ENCODE measurements around the gene SUPT3H. TPM values are rescaled to one million over a fixed set of nuclear protein-coding genes. Genes with fewer than 3 reads are reported as not detected.
A peak's percentile ranks its signal among the peaks of the same experiment; 100 is the strongest.
"Not testable (repeated sequence)": the region's sequence is repeated elsewhere in the genome, so short reads cannot be mapped to it uniquely, and the experiment has no call there.

SUPT3H gene
- total RNA-seq, 1 donor from 2014 or later, result 13.3 TPM

DNA sequence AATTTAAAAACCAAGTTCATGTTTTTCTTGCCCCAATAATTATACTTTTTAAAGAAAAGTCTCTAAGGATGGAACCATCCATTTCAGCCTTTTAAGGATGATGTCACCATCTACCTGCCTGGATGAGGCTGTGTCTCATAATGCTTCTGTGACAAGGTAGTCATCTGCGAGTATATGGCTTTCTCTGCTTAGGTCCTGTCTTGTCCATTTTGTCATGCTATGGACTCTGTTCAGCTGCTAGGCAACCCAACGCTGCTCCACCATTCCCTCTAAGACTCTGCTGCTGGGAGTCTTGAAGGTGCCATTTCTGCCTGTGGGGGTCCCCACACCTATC is 509.4 kb downstream of the SUPT3H start:
- H3K4me1 Mint-ChIP-seq (ENCODE audit: low read depth), result no peaks in the 10 kb centered on the region
- H3K9me3 Mint-ChIP-seq (ENCODE audit: low read depth), result peaks cover 11% of the 10 kb centered on the region
- DNase-seq (ENCODE audit: low spot score), result no peak
- H3K36me3 Mint-ChIP-seq (ENCODE audit: low read depth), result peaks cover 10% of the 10 kb centered on the region
- H3K27me3 Mint-ChIP-seq (ENCODE audit: low read depth), result no peaks in the 10 kb centered on the region
- H3K27ac Mint-ChIP-seq (ENCODE audit: unreplicated experiment), result no peak overlapping the region
- TF ChIP-seq, protein P1, sequence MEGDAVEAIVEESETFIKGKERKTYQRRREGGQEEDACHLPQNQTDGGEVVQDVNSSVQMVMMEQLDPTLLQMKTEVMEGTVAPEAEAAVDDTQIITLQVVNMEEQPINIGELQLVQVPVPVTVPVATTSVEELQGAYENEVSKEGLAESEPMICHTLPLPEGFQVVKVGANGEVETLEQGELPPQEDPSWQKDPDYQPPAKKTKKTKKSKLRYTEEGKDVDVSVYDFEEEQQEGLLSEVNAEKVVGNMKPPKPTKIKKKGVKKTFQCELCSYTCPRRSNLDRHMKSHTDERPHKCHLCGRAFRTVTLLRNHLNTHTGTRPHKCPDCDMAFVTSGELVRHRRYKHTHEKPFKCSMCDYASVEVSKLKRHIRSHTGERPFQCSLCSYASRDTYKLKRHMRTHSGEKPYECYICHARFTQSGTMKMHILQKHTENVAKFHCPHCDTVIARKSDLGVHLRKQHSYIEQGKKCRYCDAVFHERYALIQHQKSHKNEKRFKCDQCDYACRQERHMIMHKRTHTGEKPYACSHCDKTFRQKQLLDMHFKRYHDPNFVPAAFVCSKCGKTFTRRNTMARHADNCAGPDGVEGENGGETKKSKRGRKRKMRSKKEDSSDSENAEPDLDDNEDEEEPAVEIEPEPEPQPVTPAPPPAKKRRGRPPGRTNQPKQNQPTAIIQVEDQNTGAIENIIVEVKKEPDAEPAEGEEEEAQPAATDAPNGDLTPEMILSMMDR (IDR thresholded peaks at IDR 0.05), result no peak
- no peak overlapping the region for H3K4me3 Mint-ChIP-seq (ENCODE audit: unreplicated experiment)

DNA sequence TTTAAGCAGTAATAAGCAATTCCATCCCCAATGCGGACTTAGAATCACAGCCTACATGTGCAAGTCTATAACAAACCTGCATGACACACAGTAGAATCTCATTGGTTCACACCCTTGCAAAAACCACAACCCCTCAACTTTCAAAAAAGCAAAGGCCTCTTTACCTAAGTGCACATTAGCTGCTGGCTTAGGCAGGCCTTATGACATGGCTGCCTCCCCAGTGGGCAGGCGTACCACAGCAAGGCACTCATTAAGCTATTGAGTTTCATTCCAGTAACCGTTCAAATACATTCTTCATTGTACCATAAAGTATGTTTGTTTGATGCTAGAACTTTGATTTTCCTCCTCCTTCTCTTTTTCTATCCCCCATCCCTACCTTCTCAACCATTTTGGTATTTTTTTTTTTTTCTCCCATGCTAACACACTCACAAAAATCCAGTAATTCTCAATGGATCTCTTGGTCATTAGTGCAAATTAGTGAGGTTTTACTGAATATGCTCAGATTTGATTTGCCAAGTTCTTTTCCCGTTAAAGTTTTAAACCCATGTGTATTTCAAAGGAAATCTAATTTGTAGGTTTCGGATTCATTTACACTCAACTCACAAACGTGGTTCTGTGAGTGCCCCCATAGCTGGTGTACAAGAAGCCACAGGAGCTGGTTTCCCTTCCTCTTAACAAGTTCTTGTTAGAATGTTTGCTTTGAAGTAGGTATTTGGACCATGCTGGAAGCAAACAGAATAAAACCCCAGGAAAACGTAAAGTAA is 510.0 kb downstream of the SUPT3H start:
- TF ChIP-seq, protein P1 (IDR thresholded peaks at IDR 0.05), result no peak
- H3K4me1 Mint-ChIP-seq (ENCODE audit: low read depth), result no peaks in the 10 kb centered on the region
- no peak overlapping the region for H3K27ac Mint-ChIP-seq (ENCODE audit: unreplicated experiment)
- peaks cover 10% of the 10 kb centered on the region for H3K36me3 Mint-ChIP-seq (ENCODE audit: low read depth)
- DNase-seq (ENCODE audit: low spot score), result no peak
- peaks cover 11% of the 10 kb centered on the region for H3K9me3 Mint-ChIP-seq (ENCODE audit: low read depth)
- no peak overlapping the region for H3K4me3 Mint-ChIP-seq (ENCODE audit: unreplicated experiment)
- no peaks in the 10 kb centered on the region for H3K27me3 Mint-ChIP-seq (ENCODE audit: low read depth)

DNA sequence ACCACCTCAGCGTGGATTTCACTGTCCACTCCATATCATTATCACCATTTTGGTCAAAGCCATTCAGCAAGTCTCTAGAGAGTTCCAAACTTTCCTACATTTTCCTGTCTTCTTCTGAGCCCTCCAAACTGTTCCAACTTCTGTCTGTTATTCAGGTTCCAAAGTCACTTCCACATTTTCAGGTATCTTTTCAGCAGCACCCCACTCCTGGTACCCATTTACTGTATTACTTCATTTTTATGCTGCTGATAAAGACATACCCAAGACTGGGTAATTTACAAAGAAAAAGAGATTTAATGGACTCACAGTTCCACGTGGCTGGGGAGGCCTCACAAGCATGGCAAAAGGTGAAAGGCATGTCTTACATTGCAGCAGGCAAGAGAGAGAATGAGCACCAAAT is 512.5 kb downstream of the SUPT3H start:
- H3K4me1 Mint-ChIP-seq (ENCODE audit: low read depth); DNase-seq (ENCODE audit: low spot score); H3K27me3 Mint-ChIP-seq (ENCODE audit: low read depth); H3K4me3 Mint-ChIP-seq (ENCODE audit: unreplicated experiment); H3K27ac Mint-ChIP-seq (ENCODE audit: unreplicated experiment); H3K36me3 Mint-ChIP-seq (ENCODE audit: low read depth): not testable (repeated sequence)
- peaks cover 11% of the 10 kb centered on the region for H3K9me3 Mint-ChIP-seq (ENCODE audit: low read depth)

DNA sequence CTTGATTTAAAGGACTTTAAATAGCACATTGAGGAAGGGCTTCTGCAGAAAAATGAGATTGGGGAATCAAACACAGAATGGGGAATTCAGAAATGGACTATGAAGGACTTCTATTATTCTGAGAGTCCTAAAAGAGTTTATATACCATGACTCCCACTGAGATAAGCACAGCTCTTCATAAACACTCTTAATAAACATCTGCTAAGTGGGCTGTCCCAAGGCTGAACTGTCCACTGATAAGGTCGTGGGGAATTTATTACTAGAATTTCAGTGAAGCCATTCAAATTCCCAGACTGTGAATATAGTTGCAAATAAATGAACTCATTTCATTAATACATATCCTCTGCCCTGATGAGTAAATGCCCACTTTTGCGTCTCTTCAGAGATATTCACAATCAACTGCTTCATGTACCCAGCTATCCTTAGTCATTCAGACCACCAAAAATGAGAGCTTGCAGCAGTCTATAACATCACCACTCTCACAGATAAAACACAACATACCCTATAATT is 517.8 kb downstream of the SUPT3H start:
- H3K27me3 Mint-ChIP-seq (ENCODE audit: low read depth), result no peaks in the 10 kb centered on the region
- no peak for DNase-seq (ENCODE audit: low spot score)
- H3K36me3 Mint-ChIP-seq (ENCODE audit: low read depth), result peaks cover 3% of the 10 kb centered on the region
- TF ChIP-seq, protein P1 (IDR thresholded peaks at IDR 0.05), result no peak
- no peak overlapping the region for H3K27ac Mint-ChIP-seq (ENCODE audit: unreplicated experiment)
- peaks cover 25% of the 10 kb centered on the region for H3K4me1 Mint-ChIP-seq (ENCODE audit: low read depth)
- peaks cover 2% of the 10 kb centered on the region for H3K9me3 Mint-ChIP-seq (ENCODE audit: low read depth)
- H3K4me3 Mint-ChIP-seq (ENCODE audit: unreplicated experiment), result no peak overlapping the region

DNA sequence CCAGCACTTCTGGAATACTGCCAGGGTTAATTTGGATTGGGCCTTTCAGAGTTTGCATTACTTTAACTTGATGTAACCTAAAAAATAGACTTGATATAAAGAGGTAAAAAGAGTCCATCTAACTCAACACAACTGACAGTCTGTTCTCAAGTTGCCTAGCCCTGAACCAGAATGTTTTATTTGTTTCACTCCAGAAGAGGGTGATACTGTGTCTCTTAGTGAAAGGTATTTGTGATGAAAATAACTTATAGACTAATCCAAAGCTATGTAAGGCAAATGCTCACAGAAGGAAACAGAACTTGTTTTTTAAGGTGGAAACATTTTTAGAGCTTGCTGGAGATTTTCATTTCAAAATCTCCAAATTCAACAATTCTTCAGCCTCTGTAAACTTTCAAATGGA is 518.7 kb downstream of the SUPT3H start:
- no peak overlapping the region for H3K27ac Mint-ChIP-seq (ENCODE audit: unreplicated experiment)
- TF ChIP-seq, protein P1 (IDR thresholded peaks at IDR 0.05), result peak; percentile 70
- DNase-seq (ENCODE audit: low spot score), result no peak
- H3K9me3 Mint-ChIP-seq (ENCODE audit: low read depth), result no peaks in the 10 kb centered on the region
- no peaks in the 10 kb centered on the region for H3K27me3 Mint-ChIP-seq (ENCODE audit: low read depth)
- H3K4me3 Mint-ChIP-seq (ENCODE audit: unreplicated experiment), result no peak overlapping the region
- peaks cover 2% of the 10 kb centered on the region for H3K36me3 Mint-ChIP-seq (ENCODE audit: low read depth)
- peaks cover 25% of the 10 kb centered on the region for H3K4me1 Mint-ChIP-seq (ENCODE audit: low read depth)

DNA sequence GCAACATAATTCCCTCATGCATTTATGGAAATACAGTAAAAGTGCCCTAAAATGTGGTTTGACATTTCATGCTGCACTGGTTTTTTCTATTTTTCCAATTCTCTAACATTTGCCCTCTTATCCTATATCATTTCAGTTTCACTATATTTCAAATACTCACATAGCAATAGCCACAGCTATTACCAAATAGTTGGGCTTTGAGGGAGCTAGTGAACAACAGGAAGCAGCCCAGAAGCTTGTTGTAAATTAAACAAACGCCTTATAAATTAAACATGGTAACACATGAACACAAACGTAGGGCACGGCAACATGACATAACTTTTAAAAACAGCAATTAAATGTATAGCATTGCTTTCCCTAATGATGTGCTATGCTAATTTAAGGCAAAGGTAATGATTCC is 521.3 kb downstream of the SUPT3H start:
- no peak overlapping the region for H3K27ac Mint-ChIP-seq (ENCODE audit: unreplicated experiment)
- peaks cover 25% of the 10 kb centered on the region for H3K4me1 Mint-ChIP-seq (ENCODE audit: low read depth)

More for the DNA sequence above, 521.3 kb downstream of the SUPT3H start:
- H3K27me3 Mint-ChIP-seq (ENCODE audit: low read depth), result no peaks in the 10 kb centered on the region
- H3K9me3 Mint-ChIP-seq (ENCODE audit: low read depth), result no peaks in the 10 kb centered on the region
- TF ChIP-seq, protein P1 (IDR thresholded peaks at IDR 0.05), result no peak
- no peak overlapping the region for H3K4me3 Mint-ChIP-seq (ENCODE audit: unreplicated experiment)
- H3K36me3 Mint-ChIP-seq (ENCODE audit: low read depth), result no peaks in the 10 kb centered on the region
- no peak for DNase-seq (ENCODE audit: low spot score)

All from chondrocyte (in vitro differentiated cells).